HG02885 (cell line): Measurements from ENCODE around the gene RPTOR.

ENCODE experiments used
- ATAC-seq: cut with Tn5 transposase; IDR thresholded peaks from one replicate; pipeline ENCODE4 v1.9.1; 2021; ENCODE audit warnings: mild to moderate bottlenecking; ENCODE audit not compliant: unreplicated experiment, poor library complexity

RPTOR gene

GRCh38 chr17:80705988-80706387 is 161.3 kb downstream of the RPTOR start:
- ATAC-seq, result no peak

- ATAC-seq, result no peak
Measured at GRCh38 chr17:80706463-80706867, 161.8 kb downstream of the RPTOR start.

GRCh38 chr17:80708480-80708879 is 163.8 kb downstream of the RPTOR start:
- no peak for ATAC-seq

- no peak for ATAC-seq
Measured at GRCh38 chr17:80709090-80709695, 164.6 kb downstream of the RPTOR start.

- no peak for ATAC-seq
Measured at GRCh38 chr17:80710714-80711302, 166.2 kb downstream of the RPTOR start.

- no peak for ATAC-seq
Measured at GRCh38 chr17:80712089-80712488, 167.5 kb downstream of the RPTOR start.

GRCh38 chr17:80712606-80713005 is 168.0 kb downstream of the RPTOR start:
- no peak for ATAC-seq

- no peak for ATAC-seq
Measured at GRCh38 chr17:80716986-80717719, 172.5 kb downstream of the RPTOR start.

- ATAC-seq, result no peak
Measured at GRCh38 chr17:80717720-80718083, 173.1 kb downstream of the RPTOR start.

- no peak for ATAC-seq
Measured at GRCh38 chr17:80718428-80718827, 173.8 kb downstream of the RPTOR start.

- ATAC-seq, result no peak
Measured at GRCh38 chr17:80719449-80719848, 174.8 kb downstream of the RPTOR start.

- no peak for ATAC-seq
Measured at GRCh38 chr17:80720610-80721577, 176.3 kb downstream of the RPTOR start.

GRCh38 chr17:80722661-80723060 is 178.0 kb downstream of the RPTOR start:
- no peak for ATAC-seq

- ATAC-seq, result no peak
Measured at GRCh38 chr17:80724775-80725266, 180.2 kb downstream of the RPTOR start.

GRCh38 chr17:80725517-80725916 is 180.9 kb downstream of the RPTOR start:
- ATAC-seq, result no peak

- no peak for ATAC-seq
Measured at GRCh38 chr17:80726558-80727408, 182.1 kb downstream of the RPTOR start.

- no peak for ATAC-seq
Measured at GRCh38 chr17:80727409-80727755, 182.7 kb downstream of the RPTOR start.

- no peak for ATAC-seq
Measured at GRCh38 chr17:80729016-80729415, 184.4 kb downstream of the RPTOR start.

GRCh38 chr17:80729761-80730160 is 185.1 kb downstream of the RPTOR start:
- ATAC-seq, result no peak

- no peak for ATAC-seq
Measured at GRCh38 chr17:80730739-80731138, 186.1 kb downstream of the RPTOR start.
